GM23338 (cell line): ENCODE data around the gene FEZF2. TPM values are rescaled to one million over a fixed set of nuclear protein-coding genes. Genes with fewer than 3 reads are reported as not detected.

Experiments
- ATAC-seq: fragments of 200-7000 bp; cut with Tn5 transposase; 3 replicates; pipeline ENCODE4 v1.9.1; 2020
- DNase-seq: peaks from one replicate; pipeline ENCODE4 v3.0.0-alpha.2; 2015; ENCODE audit warnings: low spot score
- H2AFZ ChIP-seq: fragments of 200-600 bp; sonication (generic); 2 replicates; pipeline ENCODE4 v1.8.0; 2016; ENCODE audit warnings: antibody characterized with exemption, mild to moderate bottlenecking, moderate library complexity
- H3F3A ChIP-seq: fragments of 200-600 bp; sonication (generic); replicated peaks from 2 replicates; pipeline ENCODE4 v1.8.0; 2017; ENCODE audit warnings: antibody characterized with exemption, mixed run types, low read depth
- H3K27ac ChIP-seq: fragments of 200-600 bp; sonication (generic); 2 replicates; pipeline ENCODE4 v1.6.1; 2016; ENCODE audit warnings: low read depth
- H3K27me3 ChIP-seq: fragments of 200-600 bp; sonication (generic); 2 replicates; pipeline ENCODE4 v1.8.0; 2016; ENCODE audit warnings: mild to moderate bottlenecking, mixed run types, moderate library complexity; ENCODE audit not compliant: insufficient read depth
- H3K36me3 ChIP-seq: fragments of 200-600 bp; sonication (generic); 2 replicates; pipeline ENCODE4 v1.8.0; 2016; ENCODE audit warnings: mild to moderate bottlenecking; ENCODE audit not compliant: insufficient read depth
- H3K4me1 ChIP-seq: fragments of 200-600 bp; sonication (generic); 2 replicates; pipeline ENCODE4 v1.8.0; 2016; ENCODE audit warnings: mild to moderate bottlenecking, moderate library complexity; ENCODE audit not compliant: insufficient read depth
- H3K4me2 ChIP-seq: fragments of 200-600 bp; sonication (generic); 2 replicates; pipeline ENCODE4 v1.7.1; 2017; ENCODE audit warnings: mixed run types
- H3K4me3 ChIP-seq: fragments of 200-600 bp; sonication (generic); 2 replicates; pipeline ENCODE4 v1.6.1; 2016; ENCODE audit warnings: mixed run types
- H3K79me2 ChIP-seq: fragments of 200-600 bp; sonication (generic); replicated peaks from 2 replicates; pipeline ENCODE4 v1.8.0; 2017; ENCODE audit warnings: mild to moderate bottlenecking; ENCODE audit not compliant: insufficient read depth
- H3K9me2 ChIP-seq: fragments of 200-600 bp; sonication (generic); 2 replicates; pipeline ENCODE4 v1.8.0; 2017; ENCODE audit not compliant: insufficient read depth
- H4K20me1 ChIP-seq: fragments of 200-600 bp; sonication (generic); replicated peaks from 2 replicates; pipeline ENCODE4 v1.8.0; 2017; ENCODE audit warnings: mild to moderate bottlenecking; ENCODE audit not compliant: insufficient read depth
- H3K27ac Mint-ChIP-seq: 2 replicates; pipeline ENCODE4 v1.8.0; 2020; ENCODE audit warnings: inconsistent platforms, mild to moderate bottlenecking, moderate library complexity, mixed read lengths
- H3K27me3 Mint-ChIP-seq: 3 replicates; pipeline ENCODE4 v1.8.0; 2022; ENCODE audit warnings: low read depth, mild to moderate bottlenecking, moderate library complexity, mixed read lengths, inconsistent platforms; ENCODE audit not compliant: insufficient read depth, poor library complexity
- H3K36me3 Mint-ChIP-seq: 3 replicates; pipeline ENCODE4 v1.8.0; 2021; ENCODE audit warnings: low read depth, mild to moderate bottlenecking, inconsistent platforms, moderate library complexity, mixed read lengths
- H3K4me1 Mint-ChIP-seq: 3 replicates; pipeline ENCODE4 v1.8.0; 2020; ENCODE audit warnings: mild to moderate bottlenecking, inconsistent platforms, mixed read lengths
- H3K4me3 Mint-ChIP-seq: 3 replicates; pipeline ENCODE4 v1.8.0; 2021; ENCODE audit warnings: moderate library complexity, mild to moderate bottlenecking, inconsistent platforms, mixed read lengths
- H3K9me3 Mint-ChIP-seq: 3 replicates; pipeline ENCODE4 v1.8.0; 2020; ENCODE audit warnings: moderate library complexity, mild to moderate bottlenecking, inconsistent platforms, mixed read lengths
- CREB1 ChIP-seq: fragments of 250-450 bp; sonication (Bioruptor Pico); IDR thresholded peaks from 2 replicates; pipeline ENCODE4 v1.5.0; 2020; ENCODE audit warnings: low read depth, mild to moderate bottlenecking, moderate library complexity
- CTCF ChIP-seq, 2 experiments: fragments of 200-600 bp in 1 of 2; sonication (generic) in 1 of 2; conservative IDR thresholded peaks; 2 replicates each; pipeline versions ENCODE4 v1.5.1 to v1.6.1; 2016 to 2017; ENCODE audit warnings: antibody characterized with exemption in 2 of 2, low read depth in 2 of 2, mild to moderate bottlenecking in 2 of 2, moderate library complexity in 1 of 2
- ETS1 ChIP-seq: IDR thresholded peaks from 2 replicates; pipeline ENCODE4 v1.6.1; 2016; ENCODE audit warnings: antibody characterized with exemption
- EZH2 ChIP-seq: fragments of 200-600 bp; sonication (generic); IDR thresholded peaks from one replicate; pipeline ENCODE4 v1.8.0; 2017; ENCODE audit warnings: antibody characterized with exemption, mild to moderate bottlenecking, low read depth; ENCODE audit not compliant: unreplicated experiment
- EZH2phosphoT487 ChIP-seq: fragments of 200-600 bp; sonication (generic); IDR thresholded peaks from one replicate; pipeline ENCODE4 v1.8.1; 2018; ENCODE audit warnings: antibody characterized with exemption; ENCODE audit not compliant: unreplicated experiment
- JUNB ChIP-seq: IDR thresholded peaks from one replicate; pipeline ENCODE4 v1.6.1; 2016; ENCODE audit warnings: antibody characterized with exemption; ENCODE audit not compliant: unreplicated experiment
- NANOG ChIP-seq: IDR thresholded peaks from 2 replicates; pipeline ENCODE4 v1.6.1; 2016; ENCODE audit warnings: antibody characterized with exemption, borderline replicate concordance
- POLR2AphosphoS5 ChIP-seq: IDR thresholded peaks from 2 replicates; pipeline ENCODE4 v1.6.1; 2016; ENCODE audit warnings: antibody characterized with exemption, low read depth
- REST ChIP-seq: IDR thresholded peaks from one replicate; pipeline ENCODE4 v1.6.1; 2018; ENCODE audit warnings: antibody characterized with exemption; ENCODE audit not compliant: unreplicated experiment
- STAT1 ChIP-seq: IDR thresholded peaks from one replicate; pipeline ENCODE4 v1.6.1; 2016; ENCODE audit warnings: antibody characterized with exemption; ENCODE audit not compliant: unreplicated experiment
- ZNF114 ChIP-seq: fragments of 250-450 bp; sonication (Bioruptor Pico); IDR thresholded peaks from 2 replicates; pipeline ENCODE4 v1.5.0; 2020; ENCODE audit warnings: mild to moderate bottlenecking, moderate library complexity
- ZNF331 ChIP-seq: fragments of 250-450 bp; sonication (Bioruptor Pico); IDR thresholded peaks from 2 replicates; pipeline ENCODE4 v1.5.0; 2020; ENCODE audit warnings: low read depth, mild to moderate bottlenecking, moderate library complexity
- ZNF462 ChIP-seq: fragments of 250-450 bp; sonication (Bioruptor Pico); IDR thresholded peaks from 2 replicates; pipeline ENCODE4 v1.5.0; 2020; ENCODE audit warnings: mild to moderate bottlenecking, moderate library complexity
- polyA plus RNA-seq: library from polyadenylated mRNA; unstranded; fragments of >200 nt; fragmentation: Nextera tagmentation; extraction: Ambion mirVana; gene quantifications from 2 replicates; pipeline ENCODE4 v1.2.1, GENCODE V29; 2016
- total RNA-seq: library from RNA; depleted of rRNA; stranded (reverse); fragments of >200 nt; shearing (Covaris generic); gene quantifications from 2 replicates; pipeline ENCODE4 v1.2.3, GENCODE V29; 2014

Gene FEZF2
- total and polyA plus RNA-seq, 2 experiments from 2014 or later = not detected

- peaks cover 9% of the 10 kb centered on the region for H3K9me2 ChIP-seq
- no peaks in the 10 kb centered on the region for H3K9me3 Mint-ChIP-seq
- peaks cover 39% of the 10 kb centered on the region for H3K4me1 Mint-ChIP-seq
- DNase-seq (no peak), ATAC-seq (no peak; the same call in 2 of the 3 replicates)
- no peaks in the 10 kb centered on the region for H4K20me1 ChIP-seq
- H3K4me3 Mint-ChIP-seq = peak overlapping the region; percentile 70; the same call in 2 of the 3 replicates
- no peaks in the 10 kb centered on the region for H3K36me3 Mint-ChIP-seq
- no peaks in the 10 kb centered on the region for H3K79me2 ChIP-seq
- TF ChIP-seq JUNB = no peak
- TF ChIP-seq CREB1 (CRISPR knock-in tag) = no peak
- no peak for TF ChIP-seq ZNF462 (CRISPR knock-in tag)
- no peak for TF ChIP-seq NANOG
- TF ChIP-seq ZNF114 (CRISPR knock-in tag) = no peak
- TF ChIP-seq EZH2 = no peak
- no peak for TF ChIP-seq EZH2phosphoT487
- TF ChIP-seq CTCF (conservative IDR thresholded peaks at IDR 0.05; ENCODE audit: low read depth in 2 of 2) = no peak
- no peak for TF ChIP-seq ETS1
- no peak for TF ChIP-seq STAT1
- TF ChIP-seq POLR2AphosphoS5 = no peak
- no peak for TF ChIP-seq ZNF331 (CRISPR knock-in tag)
- TF ChIP-seq REST = no peak
- H3F3A ChIP-seq = no peaks in the 10 kb centered on the region
- H3K4me2 ChIP-seq = peak overlapping the region; percentile 71
- H3K27me3 ChIP-seq = no peaks in the 10 kb centered on the region
- H3K27ac ChIP-seq = peak overlapping the region; percentile 73
- H3K4me3 ChIP-seq = peak overlapping the region; percentile 44
- no peak overlapping the region for H2AFZ ChIP-seq
- H3K27ac Mint-ChIP-seq = no peak overlapping the region; the same call in 1 of the 2 replicates
- no peaks in the 10 kb centered on the region for H3K36me3 ChIP-seq
- peaks cover 24% of the 10 kb centered on the region for H3K4me1 ChIP-seq
- H3K27me3 Mint-ChIP-seq = peaks cover 6% of the 10 kb centered on the region
Observed at GRCh38 chr3:62416144-62416543, 42.8 kb upstream of the FEZF2 start.
